Rectal smooth muscle tissue (tissue), 1 donor: ENCODE results near the gene NKAIN4.

Experiments used
- H3K27ac ChIP-seq: one replicate; pipeline ENCODE4 v1.7.0; 2013; ENCODE audit warnings: low read depth, low read length, inconsistent platforms
- H3K27me3 ChIP-seq: one replicate; pipeline ENCODE4 v1.7.0; 2013; ENCODE audit warnings: low read length; ENCODE audit not compliant: control insufficient read depth, insufficient read depth
- H3K36me3 ChIP-seq: one replicate; pipeline ENCODE4 v1.7.0; 2013; ENCODE audit warnings: low read length; ENCODE audit not compliant: control insufficient read depth, insufficient read depth
- H3K4me1 ChIP-seq: one replicate; pipeline ENCODE4 v1.7.0; 2013; ENCODE audit warnings: low read length; ENCODE audit not compliant: control insufficient read depth, insufficient read depth
- H3K4me3 ChIP-seq: one replicate; pipeline ENCODE4 v1.7.0; 2013; ENCODE audit warnings: low read length
- H3K9ac ChIP-seq: one replicate; pipeline ENCODE4 v1.7.0; 2013; ENCODE audit warnings: low read length

Gene NKAIN4

GRCh38 chr20:63212792-63213191 is 41.5 kb downstream of the NKAIN4 start:
- H3K36me3 ChIP-seq = peaks cover 16% of the 10 kb centered on the region
- H3K4me1 ChIP-seq = peaks cover 12% of the 10 kb centered on the region
- H3K27ac ChIP-seq = no peak overlapping the region
- no peak overlapping the region for H3K9ac ChIP-seq
- H3K4me3 ChIP-seq = no peak overlapping the region
- no peaks in the 10 kb centered on the region for H3K27me3 ChIP-seq

- Histone ChIP-seq H3K4me1 (peaks cover 12% of the 10 kb centered on the region), H3K36me3 (peaks cover 16% of the 10 kb centered on the region)
These were observed 41.9 kb downstream of the NKAIN4 start for GRCh38 chr20:63212393-63212730.

GRCh38 chr20:63210011-63210605 is 44.2 kb downstream of the NKAIN4 start:
- no peak overlapping the region for H3K27ac ChIP-seq
- H3K36me3 ChIP-seq = peaks cover 20% of the 10 kb centered on the region
- no peak overlapping the region for H3K9ac ChIP-seq
- H3K4me3 ChIP-seq = no peak overlapping the region
- H3K27me3 ChIP-seq = no peaks in the 10 kb centered on the region
- H3K4me1 ChIP-seq = peaks cover 13% of the 10 kb centered on the region

More at GRCh38 chr20:63212393-63212730, 41.9 kb downstream of the NKAIN4 start:
- Histone ChIP-seq H3K9ac (no peak overlapping the region), H3K4me3 (no peak overlapping the region), H3K27ac (no peak overlapping the region), H3K27me3 (no peaks in the 10 kb centered on the region)

- peaks cover 8% of the 10 kb centered on the region for H3K4me1 ChIP-seq
- H3K9ac ChIP-seq = no peak overlapping the region
- no peaks in the 10 kb centered on the region for H3K27me3 ChIP-seq
- H3K27ac ChIP-seq = no peak overlapping the region
- peaks cover 33% of the 10 kb centered on the region for H3K36me3 ChIP-seq
- H3K4me3 ChIP-seq = no peak overlapping the region
These were observed 45.8 kb downstream of the NKAIN4 start for GRCh38 chr20:63208346-63208909.

- Histone ChIP-seq H3K27ac (no peak overlapping the region), H3K27me3 (no peaks in the 10 kb centered on the region), H3K4me3 (no peak overlapping the region), H3K36me3 (peaks cover 39% of the 10 kb centered on the region), H3K4me1 (peaks cover 5% of the 10 kb centered on the region), H3K9ac (no peak overlapping the region)
These were observed 47.4 kb downstream of the NKAIN4 start for GRCh38 chr20:63206878-63207277.

- Histone ChIP-seq H3K4me1 (peaks cover 5% of the 10 kb centered on the region), H3K9ac (no peak overlapping the region), H3K27ac (no peak overlapping the region), H3K4me3 (no peak overlapping the region), H3K36me3 (peaks cover 41% of the 10 kb centered on the region), H3K27me3 (no peaks in the 10 kb centered on the region)
These were observed 48.4 kb downstream of the NKAIN4 start for GRCh38 chr20:63205896-63206295.

- H3K4me3 ChIP-seq = no peak overlapping the region
- H3K36me3 ChIP-seq = peaks cover 38% of the 10 kb centered on the region
- no peak overlapping the region for H3K9ac ChIP-seq
- no peaks in the 10 kb centered on the region for H3K27me3 ChIP-seq
- H3K27ac ChIP-seq = no peak overlapping the region
- H3K4me1 ChIP-seq = peaks cover 5% of the 10 kb centered on the region
These were observed 49.9 kb downstream of the NKAIN4 start for GRCh38 chr20:63204362-63204761.

- H3K27ac ChIP-seq = no peak overlapping the region
- no peak overlapping the region for H3K4me3 ChIP-seq
- peaks cover 31% of the 10 kb centered on the region for H3K36me3 ChIP-seq
- H3K9ac ChIP-seq = no peak overlapping the region
- H3K27me3 ChIP-seq = no peaks in the 10 kb centered on the region
- H3K4me1 ChIP-seq = peaks cover 5% of the 10 kb centered on the region
These were observed 51.3 kb downstream of the NKAIN4 start for GRCh38 chr20:63202811-63203526.

GRCh38 chr20:63202021-63202420 is 52.2 kb downstream of the NKAIN4 start:
- Histone ChIP-seq H3K36me3 (peaks cover 31% of the 10 kb centered on the region), H3K27me3 (no peaks in the 10 kb centered on the region), H3K27ac (no peak overlapping the region), H3K4me3 (no peak overlapping the region), H3K9ac (no peak overlapping the region), H3K4me1 (peaks cover 5% of the 10 kb centered on the region)

- H3K27ac ChIP-seq = no peak overlapping the region
- H3K4me1 ChIP-seq = no peaks in the 10 kb centered on the region
- no peak overlapping the region for H3K9ac ChIP-seq
- H3K4me3 ChIP-seq = no peak overlapping the region
- H3K36me3 ChIP-seq = peaks cover 19% of the 10 kb centered on the region
- H3K27me3 ChIP-seq = no peaks in the 10 kb centered on the region
These were observed 55.7 kb downstream of the NKAIN4 start for GRCh38 chr20:63198606-63199005.

- Histone ChIP-seq H3K9ac (no peak overlapping the region), H3K4me1 (no peaks in the 10 kb centered on the region), H3K27me3 (no peaks in the 10 kb centered on the region), H3K4me3 (no peak overlapping the region), H3K27ac (no peak overlapping the region), H3K36me3 (peaks cover 6% of the 10 kb centered on the region)
These were observed 57.3 kb downstream of the NKAIN4 start for GRCh38 chr20:63196768-63197470.

GRCh38 chr20:63194797-63195173 is 59.5 kb downstream of the NKAIN4 start:
- Histone ChIP-seq H3K4me1 (no peaks in the 10 kb centered on the region), H3K27me3 (no peaks in the 10 kb centered on the region), H3K27ac (no peak overlapping the region), H3K36me3 (peaks cover 3% of the 10 kb centered on the region), H3K9ac (no peak overlapping the region), H3K4me3 (no peak overlapping the region)
